SK-N-SH (cell line): ENCODE measurements around the gene MPPE1.

Experiments
- EZH2phosphoT487 ChIP-seq: fragments of 200-600 bp; sonication (generic); IDR thresholded peaks from 2 replicates; pipeline ENCODE4 v1.6.1; 2017; ENCODE audit warnings: low read depth, mixed run types, mild to moderate bottlenecking, antibody characterized with exemption, moderate library complexity, borderline replicate concordance
- POLR2AphosphoS5 ChIP-seq: IDR thresholded peaks from 2 replicates; pipeline ENCODE4 v1.6.1; 2012; ENCODE audit warnings: low read depth, low read length
- RAD21 ChIP-seq: IDR thresholded peaks from 2 replicates; pipeline ENCODE4 v1.6.1; 2012; ENCODE audit warnings: mild to moderate bottlenecking, low read length
- RCOR1 ChIP-seq: fragments of 150-350 bp; IDR thresholded peaks from 2 replicates; pipeline ENCODE4 v1.6.1; 2017; ENCODE audit warnings: antibody characterized with exemption, low read length
- SIN3A ChIP-seq: IDR thresholded peaks from 2 replicates; pipeline ENCODE4 v1.6.1; 2012; ENCODE audit warnings: low read depth, mild to moderate bottlenecking, low read length, moderate library complexity, borderline replicate concordance
- YY1 ChIP-seq: IDR thresholded peaks from 2 replicates; pipeline ENCODE4 v1.4.0; 2012; ENCODE audit warnings: low read depth, mild to moderate bottlenecking
- TF ChIP-seq, protein P1 (sequence below): IDR thresholded peaks from 2 replicates; pipeline ENCODE4; 2012
- TF ChIP-seq, protein P2 (sequence below): fragments of 200-600 bp; sonication (generic); IDR thresholded peaks from 2 replicates; pipeline ENCODE4 v1.6.1; 2017; ENCODE audit warnings: antibody characterized with exemption, mild to moderate bottlenecking, moderate library complexity
- TF ChIP-seq, protein P3 (sequence below): fragments of 150-350 bp; IDR thresholded peaks from 2 replicates; pipeline ENCODE4 v1.6.1; 2017; ENCODE audit warnings: antibody characterized with exemption, low read length, low read depth, borderline replicate concordance
- TF ChIP-seq, protein P4 (sequence below): IDR thresholded peaks from 2 replicates; pipeline ENCODE4 v1.4.0; 2012; ENCODE audit warnings: low read depth, borderline replicate concordance
- TF ChIP-seq, protein P5 (sequence below): IDR thresholded peaks from 2 replicates; pipeline ENCODE4 v1.4.0; 2012; ENCODE audit warnings: low read depth, borderline replicate concordance
- TF ChIP-seq, protein P6 (sequence below): IDR thresholded peaks from 2 replicates; pipeline ENCODE4 v1.4.0; 2012; ENCODE audit warnings: low read depth

DNA sequence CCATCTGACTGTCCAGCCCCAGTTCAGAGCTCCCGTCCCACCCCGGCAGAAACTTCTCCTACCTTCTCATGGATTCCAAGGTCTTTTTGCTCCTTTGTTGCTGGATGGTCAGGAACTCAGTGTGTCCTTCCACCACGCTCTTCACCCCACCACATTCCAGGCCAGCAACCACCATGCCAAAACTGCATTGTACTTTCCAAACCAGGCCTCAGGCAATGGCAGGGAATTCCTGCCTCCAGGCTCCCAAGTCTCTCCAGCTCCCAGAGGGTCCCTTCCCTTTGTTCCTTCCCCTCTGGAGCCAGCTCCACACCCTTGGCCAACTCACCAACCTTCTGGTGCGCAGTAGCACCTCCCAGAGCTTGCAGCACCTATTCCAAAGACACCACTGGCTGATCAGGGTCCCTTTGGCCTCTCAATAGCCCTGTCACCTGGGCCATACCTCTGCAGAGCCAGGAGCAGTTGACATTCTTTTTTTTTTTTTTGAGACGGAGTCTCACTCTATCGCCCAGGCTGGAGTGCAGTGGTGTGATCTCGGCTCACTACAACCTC is 48.8 kb downstream of the MPPE1 start:
- no peak for TF ChIP-seq YY1
- TF ChIP-seq, protein P1, sequence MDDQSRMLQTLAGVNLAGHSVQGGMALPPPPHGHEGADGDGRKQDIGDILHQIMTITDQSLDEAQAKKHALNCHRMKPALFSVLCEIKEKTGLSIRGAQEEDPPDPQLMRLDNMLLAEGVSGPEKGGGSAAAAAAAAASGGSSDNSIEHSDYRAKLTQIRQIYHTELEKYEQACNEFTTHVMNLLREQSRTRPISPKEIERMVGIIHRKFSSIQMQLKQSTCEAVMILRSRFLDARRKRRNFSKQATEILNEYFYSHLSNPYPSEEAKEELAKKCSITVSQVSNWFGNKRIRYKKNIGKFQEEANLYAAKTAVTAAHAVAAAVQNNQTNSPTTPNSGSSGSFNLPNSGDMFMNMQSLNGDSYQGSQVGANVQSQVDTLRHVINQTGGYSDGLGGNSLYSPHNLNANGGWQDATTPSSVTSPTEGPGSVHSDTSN: no peak
- TF ChIP-seq, protein P2, sequence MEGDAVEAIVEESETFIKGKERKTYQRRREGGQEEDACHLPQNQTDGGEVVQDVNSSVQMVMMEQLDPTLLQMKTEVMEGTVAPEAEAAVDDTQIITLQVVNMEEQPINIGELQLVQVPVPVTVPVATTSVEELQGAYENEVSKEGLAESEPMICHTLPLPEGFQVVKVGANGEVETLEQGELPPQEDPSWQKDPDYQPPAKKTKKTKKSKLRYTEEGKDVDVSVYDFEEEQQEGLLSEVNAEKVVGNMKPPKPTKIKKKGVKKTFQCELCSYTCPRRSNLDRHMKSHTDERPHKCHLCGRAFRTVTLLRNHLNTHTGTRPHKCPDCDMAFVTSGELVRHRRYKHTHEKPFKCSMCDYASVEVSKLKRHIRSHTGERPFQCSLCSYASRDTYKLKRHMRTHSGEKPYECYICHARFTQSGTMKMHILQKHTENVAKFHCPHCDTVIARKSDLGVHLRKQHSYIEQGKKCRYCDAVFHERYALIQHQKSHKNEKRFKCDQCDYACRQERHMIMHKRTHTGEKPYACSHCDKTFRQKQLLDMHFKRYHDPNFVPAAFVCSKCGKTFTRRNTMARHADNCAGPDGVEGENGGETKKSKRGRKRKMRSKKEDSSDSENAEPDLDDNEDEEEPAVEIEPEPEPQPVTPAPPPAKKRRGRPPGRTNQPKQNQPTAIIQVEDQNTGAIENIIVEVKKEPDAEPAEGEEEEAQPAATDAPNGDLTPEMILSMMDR: no peak
- TF ChIP-seq POLR2AphosphoS5: no peak
- TF ChIP-seq, protein P3, sequence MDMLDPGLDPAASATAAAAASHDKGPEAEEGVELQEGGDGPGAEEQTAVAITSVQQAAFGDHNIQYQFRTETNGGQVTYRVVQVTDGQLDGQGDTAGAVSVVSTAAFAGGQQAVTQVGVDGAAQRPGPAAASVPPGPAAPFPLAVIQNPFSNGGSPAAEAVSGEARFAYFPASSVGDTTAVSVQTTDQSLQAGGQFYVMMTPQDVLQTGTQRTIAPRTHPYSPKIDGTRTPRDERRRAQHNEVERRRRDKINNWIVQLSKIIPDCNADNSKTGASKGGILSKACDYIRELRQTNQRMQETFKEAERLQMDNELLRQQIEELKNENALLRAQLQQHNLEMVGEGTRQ: no peak
- no peak for TF ChIP-seq RAD21
- no peak for TF ChIP-seq RCOR1
- TF ChIP-seq, protein P4, sequence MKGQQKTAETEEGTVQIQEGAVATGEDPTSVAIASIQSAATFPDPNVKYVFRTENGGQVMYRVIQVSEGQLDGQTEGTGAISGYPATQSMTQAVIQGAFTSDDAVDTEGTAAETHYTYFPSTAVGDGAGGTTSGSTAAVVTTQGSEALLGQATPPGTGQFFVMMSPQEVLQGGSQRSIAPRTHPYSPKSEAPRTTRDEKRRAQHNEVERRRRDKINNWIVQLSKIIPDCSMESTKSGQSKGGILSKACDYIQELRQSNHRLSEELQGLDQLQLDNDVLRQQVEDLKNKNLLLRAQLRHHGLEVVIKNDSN: no peak
- no peak for TF ChIP-seq EZH2phosphoT487
- TF ChIP-seq, protein P5, sequence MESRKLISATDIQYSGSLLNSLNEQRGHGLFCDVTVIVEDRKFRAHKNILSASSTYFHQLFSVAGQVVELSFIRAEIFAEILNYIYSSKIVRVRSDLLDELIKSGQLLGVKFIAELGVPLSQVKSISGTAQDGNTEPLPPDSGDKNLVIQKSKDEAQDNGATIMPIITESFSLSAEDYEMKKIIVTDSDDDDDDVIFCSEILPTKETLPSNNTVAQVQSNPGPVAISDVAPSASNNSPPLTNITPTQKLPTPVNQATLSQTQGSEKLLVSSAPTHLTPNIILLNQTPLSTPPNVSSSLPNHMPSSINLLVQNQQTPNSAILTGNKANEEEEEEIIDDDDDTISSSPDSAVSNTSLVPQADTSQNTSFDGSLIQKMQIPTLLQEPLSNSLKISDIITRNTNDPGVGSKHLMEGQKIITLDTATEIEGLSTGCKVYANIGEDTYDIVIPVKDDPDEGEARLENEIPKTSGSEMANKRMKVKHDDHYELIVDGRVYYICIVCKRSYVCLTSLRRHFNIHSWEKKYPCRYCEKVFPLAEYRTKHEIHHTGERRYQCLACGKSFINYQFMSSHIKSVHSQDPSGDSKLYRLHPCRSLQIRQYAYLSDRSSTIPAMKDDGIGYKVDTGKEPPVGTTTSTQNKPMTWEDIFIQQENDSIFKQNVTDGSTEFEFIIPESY: no peak
- TF ChIP-seq, protein P6, sequence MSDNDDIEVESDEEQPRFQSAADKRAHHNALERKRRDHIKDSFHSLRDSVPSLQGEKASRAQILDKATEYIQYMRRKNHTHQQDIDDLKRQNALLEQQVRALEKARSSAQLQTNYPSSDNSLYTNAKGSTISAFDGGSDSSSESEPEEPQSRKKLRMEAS: no peak
- TF ChIP-seq SIN3A: no peak
